ES-I3 (cell line): ENCODE data around the gene CD101.

Source experiments
- H3K36me3 ChIP-seq: 2 replicates; pipeline ENCODE4 v1.6.1; 2013; ENCODE audit warnings: mild to moderate bottlenecking, low read length, control low read depth, moderate library complexity; ENCODE audit not compliant: insufficient read depth
- H3K4me1 ChIP-seq: 2 replicates; pipeline ENCODE4 v1.6.1; 2013; ENCODE audit warnings: mild to moderate bottlenecking, control low read depth, low read length; ENCODE audit not compliant: insufficient read depth
- H3K9ac ChIP-seq: 2 replicates; pipeline ENCODE4 v1.6.1; 2013; ENCODE audit warnings: low read depth, mild to moderate bottlenecking, low read length, moderate library complexity
- H3K9me3 ChIP-seq: 2 replicates; pipeline ENCODE4 v1.6.1; 2013; ENCODE audit warnings: mild to moderate bottlenecking, low read length, moderate library complexity; ENCODE audit not compliant: control insufficient read depth, insufficient read depth

The CD101 gene

GRCh38 chr1:117001254-117001927 is at the start of gene CD101:
CD101 (plus strand) TSS chr1:117001760; CDS start chr1:117001818, 58 bp downstream.
- H3K9me3 ChIP-seq = no peaks in the 10 kb centered on the region
- peaks cover 2% of the 10 kb centered on the region; the same call in 1 of the 2 replicates for H3K36me3 ChIP-seq
- H3K4me1 ChIP-seq = peaks cover 4% of the 10 kb centered on the region; the same call in 1 of the 2 replicates
- no peak within 1 kb of the TSS for H3K9ac ChIP-seq

GRCh38 chr1:116952738-116953275 is 48.8 kb upstream of the CD101 start:
- Histone ChIP-seq H3K9ac (no peak overlapping the region), H3K4me1 (peaks cover 3% of the 10 kb centered on the region; the same call in 1 of the 2 replicates), H3K36me3 (peaks cover 5% of the 10 kb centered on the region; the same call in 1 of the 2 replicates), H3K9me3 (no peaks in the 10 kb centered on the region)

GRCh38 chr1:116954440-116954839 is 47.1 kb upstream of the CD101 start:
- H3K36me3 ChIP-seq = no peaks in the 10 kb centered on the region; the same call in 1 of the 2 replicates
- H3K9ac ChIP-seq = no peak overlapping the region
- peaks cover 3% of the 10 kb centered on the region; the same call in 1 of the 2 replicates for H3K4me1 ChIP-seq
- no peaks in the 10 kb centered on the region for H3K9me3 ChIP-seq

GRCh38 chr1:116956378-116956777 is 45.2 kb upstream of the CD101 start:
- Histone ChIP-seq H3K4me1 (peaks cover 3% of the 10 kb centered on the region; the same call in 1 of the 2 replicates), H3K9ac (no peak overlapping the region), H3K36me3 (0 out of 2 replicates have a peak, but pooled peaks cover under 1% of the 10 kb centered on the region), H3K9me3 (no peaks in the 10 kb centered on the region)

- Histone ChIP-seq H3K36me3 (peaks cover 6% of the 10 kb centered on the region; the same call in 1 of the 2 replicates), H3K4me1 (peaks cover 3% of the 10 kb centered on the region; the same call in 1 of the 2 replicates), H3K9ac (no peak overlapping the region), H3K9me3 (no peaks in the 10 kb centered on the region)
These were observed 43.9 kb upstream of the CD101 start for GRCh38 chr1:116957646-116958045.

- peaks cover 6% of the 10 kb centered on the region; the same call in 1 of the 2 replicates for H3K36me3 ChIP-seq
- H3K9ac ChIP-seq = no peak overlapping the region
- H3K4me1 ChIP-seq = peaks cover 3% of the 10 kb centered on the region; the same call in 1 of the 2 replicates
- H3K9me3 ChIP-seq = no peaks in the 10 kb centered on the region
These were observed 43.5 kb upstream of the CD101 start for GRCh38 chr1:116958110-116958509.

- peaks cover 6% of the 10 kb centered on the region for H3K36me3 ChIP-seq
- H3K9ac ChIP-seq = no peak overlapping the region
- H3K4me1 ChIP-seq = peaks cover 3% of the 10 kb centered on the region; the same call in 1 of the 2 replicates
- H3K9me3 ChIP-seq = no peaks in the 10 kb centered on the region
These were observed 42.6 kb upstream of the CD101 start for GRCh38 chr1:116958977-116959376.

- no peaks in the 10 kb centered on the region for H3K9me3 ChIP-seq
- no peak overlapping the region for H3K9ac ChIP-seq
- peaks cover 9% of the 10 kb centered on the region for H3K36me3 ChIP-seq
- no peaks in the 10 kb centered on the region for H3K4me1 ChIP-seq
These were observed 40.0 kb upstream of the CD101 start for GRCh38 chr1:116961606-116962005.

- H3K9me3 ChIP-seq = no peaks in the 10 kb centered on the region
- H3K4me1 ChIP-seq = no peaks in the 10 kb centered on the region
- H3K9ac ChIP-seq = no peak overlapping the region
- H3K36me3 ChIP-seq = peaks cover 14% of the 10 kb centered on the region
These were observed 38.4 kb upstream of the CD101 start for GRCh38 chr1:116962987-116963639.

- H3K9ac ChIP-seq = no peak overlapping the region
- H3K4me1 ChIP-seq = no peaks in the 10 kb centered on the region
- peaks cover 10% of the 10 kb centered on the region for H3K36me3 ChIP-seq
- H3K9me3 ChIP-seq = no peaks in the 10 kb centered on the region
These were observed 34.8 kb upstream of the CD101 start for GRCh38 chr1:116966791-116967190.

- Histone ChIP-seq H3K4me1 (no peaks in the 10 kb centered on the region), H3K9ac (no peak overlapping the region), H3K9me3 (no peaks in the 10 kb centered on the region), H3K36me3 (peaks cover 10% of the 10 kb centered on the region)
These were observed 32.8 kb upstream of the CD101 start for GRCh38 chr1:116968724-116969123.

GRCh38 chr1:116971258-116971860 is 30.2 kb upstream of the CD101 start:
- H3K4me1 ChIP-seq = no peaks in the 10 kb centered on the region
- peaks cover 15% of the 10 kb centered on the region for H3K36me3 ChIP-seq
- 0 out of 2 replicates have a peak, but pooled peaks cover 11% of the 10 kb centered on the region for H3K9me3 ChIP-seq
- H3K9ac ChIP-seq = no peak overlapping the region

- H3K9me3 ChIP-seq = 0 out of 2 replicates have a peak, but pooled peaks cover 11% of the 10 kb centered on the region
- H3K9ac ChIP-seq = no peak overlapping the region
- peaks cover 13% of the 10 kb centered on the region for H3K36me3 ChIP-seq
- H3K4me1 ChIP-seq = no peaks in the 10 kb centered on the region
These were observed 29.4 kb upstream of the CD101 start for GRCh38 chr1:116971965-116972673.

GRCh38 chr1:116972674-116973030 is 28.9 kb upstream of the CD101 start:
- no peaks in the 10 kb centered on the region for H3K4me1 ChIP-seq
- 0 out of 2 replicates have a peak, but pooled peaks cover 11% of the 10 kb centered on the region for H3K9me3 ChIP-seq
- H3K9ac ChIP-seq = no peak overlapping the region
- H3K36me3 ChIP-seq = peaks cover 10% of the 10 kb centered on the region
